ENCODE measurements around the gene EPDR1.

The EPDR1 gene

DNA sequence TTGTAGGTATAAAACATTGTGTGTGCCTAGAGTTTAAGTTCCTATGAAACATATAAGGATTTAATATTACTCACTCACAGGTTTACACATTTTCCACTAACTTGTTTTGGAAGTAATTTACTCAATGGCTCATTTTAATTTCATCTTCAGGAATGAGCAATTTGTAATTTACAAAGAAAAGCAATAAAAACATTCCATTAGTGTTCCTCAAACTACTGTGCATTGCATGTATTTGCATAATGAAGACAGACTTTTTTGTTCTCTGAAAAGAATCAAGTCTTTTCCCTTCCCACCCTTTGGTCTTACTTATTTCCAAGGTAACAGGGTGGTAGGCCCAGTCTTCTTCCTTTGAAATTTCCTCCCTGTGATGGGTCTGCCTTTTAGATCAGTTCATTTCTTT, 61.2 kb downstream of the EPDR1 start:
- no peak for DNase-seq (ENCODE audit: low spot score)

DNA sequence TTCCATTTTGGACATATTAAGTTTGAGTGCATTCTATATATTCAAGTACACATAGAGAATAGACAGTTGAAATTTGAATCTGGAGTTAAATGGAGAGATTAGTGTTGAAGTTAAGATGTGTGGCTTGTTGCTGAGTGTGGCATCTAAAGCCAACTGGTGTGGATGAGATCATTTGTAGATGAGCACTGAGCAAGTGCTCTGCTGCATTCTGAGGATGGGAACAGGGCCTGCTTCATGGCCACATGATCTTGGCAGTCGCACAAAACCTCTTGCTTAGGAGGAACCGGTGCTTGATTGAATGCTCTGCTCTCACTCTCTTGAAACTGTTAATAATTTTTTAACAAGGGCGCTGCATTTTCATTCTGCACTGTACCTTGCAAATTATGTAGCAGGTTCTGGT, 62.0 kb downstream of the EPDR1 start:
- no peak for DNase-seq (ENCODE audit: low spot score)

DNA sequence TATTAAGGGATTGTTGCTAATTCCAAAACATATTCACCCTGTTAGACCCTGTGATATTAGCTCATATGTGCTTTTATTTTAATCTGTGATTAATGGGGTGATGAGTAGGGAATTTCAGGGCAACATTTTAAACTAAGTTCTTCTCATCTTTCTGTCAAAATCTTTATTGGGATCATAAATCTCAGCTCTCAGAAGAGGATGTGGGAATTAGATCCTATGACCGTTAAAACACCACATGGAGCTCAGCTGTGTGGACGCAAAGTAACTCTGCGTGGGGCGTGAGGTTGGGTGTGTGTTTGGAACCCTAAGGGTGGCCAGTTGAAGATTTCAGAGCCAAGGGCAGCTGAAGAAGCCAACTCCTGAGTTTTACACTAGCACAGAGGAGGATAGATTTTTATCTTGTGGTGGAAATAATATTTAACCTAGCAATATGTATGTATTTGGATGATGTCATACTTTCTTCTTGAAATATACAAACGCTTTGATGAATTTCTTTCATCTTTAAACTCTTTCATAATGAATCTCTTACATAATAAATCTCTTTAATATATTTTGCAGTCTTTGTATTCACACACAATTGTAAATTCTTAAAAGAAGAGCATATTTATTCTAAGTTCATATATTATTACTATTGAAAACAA, 64.4 kb downstream of the EPDR1 start:
- no peak for DNase-seq (ENCODE audit: low spot score)

DNA sequence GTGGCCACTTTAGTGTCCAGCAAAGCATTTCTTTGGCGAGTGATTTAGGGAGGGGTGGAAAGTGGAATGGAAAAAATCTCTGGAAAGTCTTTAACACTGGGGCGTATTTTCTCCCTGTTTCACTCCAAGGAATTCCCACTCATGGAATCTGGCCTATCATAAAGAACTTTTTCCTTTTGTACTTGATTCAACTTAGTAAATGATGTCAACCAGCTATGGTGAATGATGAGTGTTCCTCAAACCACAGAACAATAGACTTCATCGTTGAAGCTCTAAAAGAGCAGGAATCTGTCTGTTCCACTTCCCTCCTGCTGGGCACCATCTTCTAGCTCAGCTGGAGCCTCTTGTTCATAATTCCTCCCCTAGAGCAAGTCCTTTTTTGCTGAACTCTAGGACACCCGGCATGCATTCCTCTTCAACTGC, 66.5 kb downstream of the EPDR1 start:
- DNase-seq (ENCODE audit: low spot score), result no peak

DNA sequence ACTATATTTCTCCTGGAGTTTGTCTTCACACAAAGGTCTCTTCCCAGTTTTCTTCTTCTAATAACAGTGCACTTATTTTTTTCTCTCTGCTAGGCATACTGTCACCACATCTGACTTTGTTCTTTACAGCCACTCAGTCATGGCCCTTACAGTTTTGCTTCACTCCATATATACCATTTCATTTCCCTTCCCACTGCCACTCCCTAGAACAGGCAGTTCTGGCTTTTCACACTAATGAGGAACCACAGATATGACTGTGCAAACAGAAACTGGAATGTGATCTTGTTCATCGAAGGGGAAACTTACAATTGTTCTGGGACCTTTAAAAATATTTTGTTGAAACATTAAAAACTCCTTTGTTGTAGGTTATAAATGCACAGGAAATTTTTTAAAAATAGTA, 67.3 kb downstream of the EPDR1 start:
- no peak for DNase-seq (ENCODE audit: low spot score)

DNA sequence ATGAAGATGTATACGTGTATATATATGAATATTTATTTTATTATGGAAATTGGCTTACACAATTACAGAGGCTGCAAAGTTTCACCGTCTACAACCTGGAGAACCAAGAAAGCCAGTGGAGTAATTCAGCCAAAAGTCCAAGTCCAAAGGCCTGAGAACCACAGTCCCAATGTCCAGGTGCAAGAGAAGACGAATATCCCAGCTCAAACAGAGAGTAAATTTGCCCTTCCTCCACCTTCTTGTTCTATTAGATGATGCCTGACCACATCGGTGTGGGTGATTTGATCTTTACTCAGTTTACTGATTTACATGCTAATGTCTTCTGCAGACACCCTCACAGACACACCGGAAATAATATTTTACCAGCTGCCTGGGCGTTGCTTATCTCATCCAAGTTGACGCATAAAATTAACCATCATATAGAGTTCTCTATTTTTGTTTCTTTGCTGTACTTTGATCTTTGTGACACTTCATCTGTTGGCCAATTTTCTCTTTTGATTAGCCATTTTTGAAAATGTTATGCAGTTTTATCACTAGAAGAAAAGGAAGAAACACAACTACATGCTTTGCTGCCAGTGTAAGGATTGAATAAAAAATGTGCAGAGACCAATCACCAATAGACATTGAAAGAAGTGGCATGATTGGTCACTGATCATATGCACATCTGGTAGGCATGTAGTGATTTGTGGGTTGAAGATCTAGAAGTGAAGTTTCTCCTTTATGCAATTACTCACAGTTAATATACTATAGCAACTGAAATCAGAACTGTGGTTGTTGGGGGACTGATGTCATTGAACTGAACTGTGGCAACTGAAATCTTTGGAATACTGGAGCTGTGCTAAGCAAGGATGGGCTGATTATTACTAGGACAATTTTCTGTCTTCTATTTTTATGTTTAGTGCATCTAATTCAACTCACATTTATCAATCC, 68.5 kb downstream of the EPDR1 start:
- no peak for DNase-seq (ENCODE audit: low spot score)

DNA sequence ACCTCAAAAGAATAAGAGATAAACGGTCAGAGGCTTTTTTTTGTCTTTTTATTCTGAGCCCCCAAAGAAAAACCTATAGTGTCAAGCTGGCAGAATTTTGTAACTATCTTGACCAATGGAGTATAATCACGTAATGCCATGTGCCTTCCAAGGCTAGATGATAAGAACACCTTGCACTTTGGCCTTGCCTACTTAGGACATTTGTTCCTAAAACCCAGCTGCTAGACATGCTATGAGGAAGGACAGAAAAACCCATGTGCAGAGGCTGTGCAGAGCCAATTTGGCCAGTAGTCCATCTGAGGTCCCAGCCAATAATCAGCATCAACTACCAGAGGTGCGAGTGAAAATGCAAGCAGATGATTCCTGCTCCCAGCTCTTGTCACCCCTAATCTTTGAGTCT, 69.9 kb downstream of the EPDR1 start:
- no peak for DNase-seq (ENCODE audit: low spot score)

DNA sequence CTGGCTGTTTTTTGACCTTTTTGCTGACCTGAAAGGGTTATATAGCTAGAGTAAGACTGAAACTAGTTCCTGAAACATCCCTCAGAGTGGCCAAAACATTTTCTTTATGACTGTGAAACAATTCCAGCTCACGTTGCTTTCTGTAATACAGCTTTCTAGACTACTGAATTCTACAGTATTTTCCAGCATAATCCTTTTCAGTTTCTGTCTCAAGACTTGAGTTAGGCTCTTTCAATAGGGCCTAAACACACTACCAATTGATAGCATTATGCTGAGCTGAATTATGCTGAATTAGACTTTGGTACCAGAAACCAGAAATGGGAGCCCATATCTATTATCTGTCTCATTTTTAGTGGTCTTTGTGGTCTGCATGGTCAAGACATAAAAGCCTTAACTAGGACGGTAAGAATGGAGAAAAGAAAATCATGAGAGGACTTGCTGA, 72.6 kb downstream of the EPDR1 start:
- no peak for DNase-seq (ENCODE audit: low spot score)

DNA sequence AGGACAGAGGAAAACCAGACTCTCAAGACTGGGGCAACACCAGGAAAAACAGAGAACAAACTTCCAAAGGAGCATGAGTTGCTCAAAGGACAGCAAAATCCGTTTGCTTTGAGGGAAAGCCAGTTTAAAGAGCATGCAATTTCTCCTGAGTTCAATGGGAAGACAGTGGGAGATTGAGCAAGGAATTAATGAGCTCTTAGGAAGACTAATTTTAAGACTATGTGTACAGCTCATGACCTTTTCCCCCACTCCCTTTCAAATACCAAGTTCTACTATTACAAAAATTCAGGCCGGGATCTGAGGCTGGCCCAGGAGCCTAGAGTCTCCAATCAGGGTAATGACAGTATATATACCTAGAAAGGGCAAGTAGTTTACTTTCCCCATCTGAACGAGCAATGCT, 79.2 kb downstream of the EPDR1 start:
- DNase-seq (ENCODE audit: low spot score), result no peak

DNA sequence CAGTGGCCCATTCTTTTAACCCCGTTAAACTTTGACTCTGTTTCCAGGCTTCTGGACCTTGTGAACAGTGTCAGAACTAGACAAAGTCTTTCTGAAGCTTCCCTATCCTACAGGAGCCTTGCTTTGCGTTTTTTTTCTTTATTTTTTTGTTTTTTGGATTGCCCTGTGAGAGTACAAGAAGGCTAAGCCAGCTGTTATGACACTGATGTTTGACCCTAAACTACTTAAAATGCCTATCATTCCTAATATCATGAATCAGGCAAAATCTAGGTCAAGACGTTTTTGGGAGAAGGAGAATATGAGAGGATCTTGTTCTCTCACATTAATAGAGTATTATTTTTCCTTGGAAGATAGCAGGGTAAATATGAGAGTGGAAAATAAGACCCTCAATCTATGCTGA, 79.8 kb downstream of the EPDR1 start:
- DNase-seq (ENCODE audit: low spot score), result no peak
